Trophoblast cell (in vitro differentiated cells and primary cell): Measurements from ENCODE around the gene MYRF.

Experiments
- DNase-seq, 2 donors: peaks; one replicate each; pipeline ENCODE4 v3.0.0-alpha.2; 2016
- H2AFZ ChIP-seq: 2 replicates; pipeline ENCODE4 v1.6.1; 2013; ENCODE audit warnings: low read length, moderate library complexity, mild to moderate bottlenecking; ENCODE audit not compliant: insufficient read depth, poor library complexity
- H2AK5ac ChIP-seq: 2 replicates; pipeline ENCODE4 v1.6.1; 2013; ENCODE audit warnings: mild to moderate bottlenecking, low read length
- H2BK120ac ChIP-seq: 2 replicates; pipeline ENCODE4 v1.6.1; 2013; ENCODE audit warnings: low read length, mild to moderate bottlenecking, moderate library complexity; ENCODE audit not compliant: insufficient read depth, poor library complexity
- H2BK12ac ChIP-seq: 2 replicates; pipeline ENCODE4 v1.6.1; 2013; ENCODE audit warnings: mild to moderate bottlenecking, low read length, moderate library complexity
- H2BK5ac ChIP-seq: 2 replicates; pipeline ENCODE4 v1.6.1; 2013; ENCODE audit warnings: low read length, low read depth, moderate library complexity, mild to moderate bottlenecking; ENCODE audit not compliant: poor library complexity
- H3K14ac ChIP-seq: 2 replicates; pipeline ENCODE4 v1.6.1; 2013; ENCODE audit warnings: mild to moderate bottlenecking, low read length
- H3K18ac ChIP-seq: 2 replicates; pipeline ENCODE4 v1.6.1; 2013; ENCODE audit warnings: mild to moderate bottlenecking, low read length
- H3K23ac ChIP-seq: 2 replicates; pipeline ENCODE4 v1.6.1; 2013; ENCODE audit warnings: low read length
- H3K27ac ChIP-seq: 2 replicates; pipeline ENCODE4 v1.5.1; 2013; ENCODE audit warnings: low read depth, mild to moderate bottlenecking, inconsistent platforms, low read length, moderate library complexity
- H3K27me3 ChIP-seq: 2 replicates; pipeline ENCODE4 v1.6.1; 2013; ENCODE audit warnings: inconsistent platforms, mild to moderate bottlenecking, low read length, moderate library complexity; ENCODE audit not compliant: insufficient read depth
- H3K36me3 ChIP-seq, 2 experiments: 1 replicate in 1 of 2; 2 replicates in 1 of 2; pipeline ENCODE4 v1.6.1; 2013; ENCODE audit warnings: low read length in 2 of 2, mild to moderate bottlenecking in 2 of 2, moderate library complexity in 1 of 2; ENCODE audit not compliant: insufficient read depth in 2 of 2, control insufficient read depth in 1 of 2
- H3K4ac ChIP-seq: 2 replicates; pipeline ENCODE4 v1.6.1; 2013; ENCODE audit warnings: low read depth, mild to moderate bottlenecking, low read length, moderate library complexity
- H3K4me1 ChIP-seq, 2 experiments: 1 replicate in 1 of 2; 2 replicates in 1 of 2; pipeline ENCODE4 v1.6.1; 2013; ENCODE audit warnings: low read length in 2 of 2, mild to moderate bottlenecking in 2 of 2, moderate library complexity in 1 of 2; ENCODE audit not compliant: insufficient read depth in 2 of 2, control insufficient read depth in 1 of 2
- H3K4me2 ChIP-seq: 2 replicates; pipeline ENCODE4 v1.6.1; 2013; ENCODE audit warnings: inconsistent platforms, mild to moderate bottlenecking, low read length, moderate library complexity
- H3K4me3 ChIP-seq: 2 replicates; pipeline ENCODE4 v1.5.1; 2013; ENCODE audit warnings: mild to moderate bottlenecking, low read depth, low read length, inconsistent platforms
- H3K79me1 ChIP-seq: one replicate; pipeline ENCODE4 v1.6.1; 2013; ENCODE audit warnings: low read length
- H3K79me2 ChIP-seq: 2 replicates; pipeline ENCODE4 v1.6.1; 2013; ENCODE audit warnings: low read length, mild to moderate bottlenecking; ENCODE audit not compliant: control insufficient read depth, insufficient read depth, poor library complexity
- H3K9ac ChIP-seq: 2 replicates; pipeline ENCODE4 v1.6.1; 2013; ENCODE audit warnings: mild to moderate bottlenecking, low read length
- H3K9me3 ChIP-seq: 2 replicates; pipeline ENCODE4 v1.6.1; 2013; ENCODE audit warnings: low read depth, mild to moderate bottlenecking, control low read depth, inconsistent platforms, low read length; ENCODE audit not compliant: insufficient read depth
- H4K12ac ChIP-seq: 2 replicates; pipeline ENCODE4 v1.6.1; 2013; ENCODE audit warnings: low read depth, mild to moderate bottlenecking, low read length, moderate library complexity
- H4K8ac ChIP-seq: 2 replicates; pipeline ENCODE4 v1.6.1; 2013; ENCODE audit warnings: low read depth, mild to moderate bottlenecking, low read length, moderate library complexity
- H4K91ac ChIP-seq: one replicate; pipeline ENCODE4 v1.6.1; 2013; ENCODE audit warnings: low read depth, mild to moderate bottlenecking, low read length, moderate library complexity
- WGBS: extraction: QIAGEN DNeasy Blood & Tissue Kit; methylation state at CpG from one replicate; pipeline ENCODE4 v1.1.7; 2013; ENCODE audit warnings: missing lambda C conversion rate; ENCODE audit not compliant: insufficient read length, insufficient coverage; ENCODE audit errors: extremely low coverage; 5-methylcytosine and 5-hydroxymethylcytosine counted together

MYRF gene

DNA sequence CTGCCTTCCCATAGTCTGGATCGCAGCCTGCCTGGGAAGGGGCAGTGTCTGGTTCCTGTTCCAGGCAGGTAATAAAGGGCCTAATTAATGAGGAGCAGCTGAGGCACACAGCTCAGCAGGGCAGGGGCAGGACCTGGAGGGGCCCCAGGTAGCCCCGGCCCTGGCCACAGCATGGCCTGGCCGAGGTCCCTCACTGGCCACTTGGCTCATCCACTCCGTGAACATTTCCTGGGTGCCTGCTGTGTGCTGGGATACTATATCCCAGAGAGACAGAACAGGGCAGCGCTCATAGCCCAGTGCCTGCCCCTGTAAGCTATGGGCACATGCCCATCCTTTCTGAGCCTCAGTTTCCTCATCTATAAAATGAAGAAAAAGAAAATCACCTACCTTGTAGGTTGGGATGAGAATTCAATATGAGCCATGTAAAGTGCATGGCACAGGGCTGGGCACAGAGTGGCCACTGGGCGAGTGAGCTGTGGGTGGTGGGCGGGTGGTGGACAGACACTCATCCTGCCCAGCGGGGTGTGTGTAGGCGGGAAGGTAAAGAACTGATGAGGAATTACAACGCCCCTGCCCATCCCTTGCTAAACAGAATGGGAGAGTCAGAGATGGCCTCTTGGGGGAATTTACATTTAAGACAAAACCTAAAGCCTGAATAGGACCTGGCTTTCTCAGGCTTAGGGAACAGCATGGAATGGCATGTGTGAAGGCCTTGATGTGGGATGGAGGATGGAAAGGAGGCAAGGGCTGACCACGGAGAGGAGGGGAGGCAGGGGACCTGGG lies 9.2 kb downstream of the MYRF start:
- Histone ChIP-seq H2BK5ac (no peak overlapping the region), H3K23ac (no peak overlapping the region), H3K18ac (no peak overlapping the region), H3K27ac (no peak overlapping the region), H3K4me3 (no peak overlapping the region), H4K12ac (no peak overlapping the region), H3K4ac (no peak overlapping the region), H3K4me1 (peaks cover 3 to 5% of the 10 kb centered on the region in 2 experiments), H2AK5ac (no peak overlapping the region), H3K36me3 (no peaks in the 10 kb centered on the region), H3K27me3 (no peaks in the 10 kb centered on the region), H2BK120ac (no peak overlapping the region), H4K8ac (no peak overlapping the region), H2AFZ (no peak overlapping the region), H4K91ac (no peak overlapping the region), H3K9me3 (peaks cover 7% of the 10 kb centered on the region), H3K79me1 (peaks cover 4% of the 10 kb centered on the region), H2BK12ac (no peak overlapping the region), H3K9ac (no peak overlapping the region), H3K79me2 (no peaks in the 10 kb centered on the region), H3K4me2 (no peak overlapping the region), H3K14ac (no peak overlapping the region)
- DNase-seq = no peak
- WGBS = no CpG with 5 or more reads among the region's 11 CpGs

GRCh38 chr11:61762223-61762615 lies 9.8 kb downstream of the MYRF start:
- Histone ChIP-seq H3K23ac (no peak overlapping the region), H2AFZ (no peak overlapping the region), H3K4me1 (no peaks in the 10 kb centered on the region), H2BK120ac (no peak overlapping the region), H3K14ac (no peak overlapping the region), H3K9ac (no peak overlapping the region), H3K79me2 (no peaks in the 10 kb centered on the region), H3K4me2 (no peak overlapping the region), H4K8ac (no peak overlapping the region), H3K27me3 (no peaks in the 10 kb centered on the region), H4K12ac (no peak overlapping the region), H2BK12ac (no peak overlapping the region), H3K18ac (no peak overlapping the region), H3K4me3 (no peak overlapping the region), H3K4ac (no peak overlapping the region), H4K91ac (no peak overlapping the region), H3K36me3 (no peaks in the 10 kb centered on the region), H3K79me1 (no peaks in the 10 kb centered on the region), H2AK5ac (no peak overlapping the region), H2BK5ac (no peak overlapping the region), H3K9me3 (peaks cover 7% of the 10 kb centered on the region), H3K27ac (no peak overlapping the region)
- no CpG with 5 or more reads among the region's 10 CpGs for WGBS
- DNase-seq = no peak

GRCh38 chr11:61762798-61763197 lies 10.4 kb downstream of the MYRF start:
- Histone ChIP-seq H3K9ac (no peak overlapping the region), H3K4me3 (no peak overlapping the region), H4K8ac (no peak overlapping the region), H3K23ac (no peak overlapping the region), H3K4ac (no peak overlapping the region), H2AFZ (no peak overlapping the region), H3K14ac (no peak overlapping the region), H3K9me3 (peaks cover 7% of the 10 kb centered on the region), H3K18ac (no peak overlapping the region), H2BK120ac (no peak overlapping the region), H3K4me2 (no peak overlapping the region), H2BK12ac (no peak overlapping the region), H4K91ac (no peak overlapping the region), H2AK5ac (no peak overlapping the region), H3K27me3 (no peaks in the 10 kb centered on the region), H3K79me1 (no peaks in the 10 kb centered on the region), H3K27ac (no peak overlapping the region), H3K79me2 (no peaks in the 10 kb centered on the region), H3K4me1 (no peaks in the 10 kb centered on the region), H3K36me3 (no peaks in the 10 kb centered on the region), H2BK5ac (no peak overlapping the region), H4K12ac (no peak overlapping the region)
- WGBS = no CpG with 5 or more reads among the region's 15 CpGs
- no peak for DNase-seq

- no CpG with 5 or more reads among the region's 23 CpGs for WGBS
- no peak overlapping the region for H2BK12ac ChIP-seq
- H4K8ac ChIP-seq = no peak overlapping the region
- H2AK5ac ChIP-seq = no peak overlapping the region
- H3K4me1 ChIP-seq = peaks cover under 1 to 4% of the 10 kb centered on the region in 2 experiments
- H2AFZ ChIP-seq = no peak overlapping the region
- no peak overlapping the region for H3K23ac ChIP-seq
- H3K4ac ChIP-seq = no peak overlapping the region
- no peak overlapping the region for H2BK120ac ChIP-seq
- H3K27ac ChIP-seq = no peak overlapping the region
- H3K36me3 ChIP-seq = no peaks in the 10 kb centered on the region
- H4K91ac ChIP-seq = no peak overlapping the region
- no peaks in the 10 kb centered on the region for H3K79me2 ChIP-seq
- H3K9me3 ChIP-seq = peaks cover 6% of the 10 kb centered on the region
- no peaks in the 10 kb centered on the region for H3K27me3 ChIP-seq
- H3K9ac ChIP-seq = no peak overlapping the region
- no peak overlapping the region for H3K4me2 ChIP-seq
- H3K4me3 ChIP-seq = no peak overlapping the region
- no peak overlapping the region for H3K18ac ChIP-seq
- no peak overlapping the region for H4K12ac ChIP-seq
- no peak for DNase-seq
- no peak overlapping the region for H2BK5ac ChIP-seq
- no peaks in the 10 kb centered on the region for H3K79me1 ChIP-seq
- no peak overlapping the region for H3K14ac ChIP-seq
These were observed 11.6 kb downstream of the MYRF start for GRCh38 chr11:61763930-61764605.
